OCI-LY1 (cell line): ENCODE measurements around the gene CXADR.

Experiments
- H2AFZ ChIP-seq: fragments of 200-600 bp; sonication (generic), shearing (Covaris generic); 2 replicates; pipeline ENCODE4 v1.6.0; 2014; ENCODE audit warnings: antibody characterized with exemption, mild to moderate bottlenecking, low read length
- H3F3A ChIP-seq: fragments of 200-600 bp; sonication (generic), shearing (Covaris generic); 2 replicates; pipeline ENCODE4 v1.6.0; 2014; ENCODE audit warnings: mild to moderate bottlenecking, antibody characterized with exemption, low read length, moderate library complexity; ENCODE audit not compliant: insufficient read depth
- H3K27ac ChIP-seq: fragments of 200-600 bp; sonication (generic); 2 replicates; pipeline ENCODE4 v1.5.1; 2014; ENCODE audit warnings: low read length, mixed run types, mild to moderate bottlenecking, low read depth; ENCODE audit not compliant: poor library complexity, severe bottlenecking
- H3K27me3 ChIP-seq: fragments of 200-600 bp; sonication (generic); 2 replicates; pipeline ENCODE4 v1.6.0; 2014; ENCODE audit warnings: antibody characterized with exemption, mild to moderate bottlenecking, low read length, moderate library complexity; ENCODE audit not compliant: insufficient read depth
- H3K36me3 ChIP-seq: fragments of 200-600 bp; sonication (generic); 2 replicates; pipeline ENCODE4 v1.6.1; 2014; ENCODE audit warnings: mild to moderate bottlenecking, antibody characterized with exemption, low read length, moderate library complexity, mixed read lengths; ENCODE audit not compliant: insufficient read depth
- H3K4me1 ChIP-seq: fragments of 200-600 bp; sonication (generic); 2 replicates; pipeline ENCODE4 v1.5.1; 2014; ENCODE audit warnings: mild to moderate bottlenecking, low read length, moderate library complexity; ENCODE audit not compliant: insufficient read depth, severe bottlenecking
- H3K4me2 ChIP-seq: fragments of 200-600 bp; sonication (generic), shearing (Covaris generic); 2 replicates; pipeline ENCODE4 v1.6.1; 2014; ENCODE audit warnings: low read length
- H3K4me3 ChIP-seq: fragments of 200-600 bp; sonication (generic); 2 replicates; pipeline ENCODE4 v1.5.1; 2014; ENCODE audit warnings: low read length, low read depth, mild to moderate bottlenecking, mixed read lengths; ENCODE audit not compliant: poor library complexity, severe bottlenecking
- H3K79me2 ChIP-seq: fragments of 200-600 bp; shearing (Covaris generic); 2 replicates; pipeline ENCODE4 v1.6.1; 2016; ENCODE audit warnings: mixed run types, low read length, mixed read lengths; ENCODE audit not compliant: insufficient read depth
- H3K9ac ChIP-seq: fragments of 200-600 bp; sonication (generic), shearing (Covaris generic); 2 replicates; pipeline ENCODE4 v1.6.1; 2014; ENCODE audit warnings: mild to moderate bottlenecking, low read length, mixed read lengths
- H3K9me2 ChIP-seq: fragments of 200-600 bp; sonication (generic), shearing (Covaris generic); 2 replicates; pipeline ENCODE4 v1.6.1; 2014; ENCODE audit warnings: low read depth, mild to moderate bottlenecking, low read length, mixed read lengths
- H3K9me3 ChIP-seq: fragments of 200-600 bp; shearing (Covaris generic); 2 replicates; pipeline ENCODE4 v1.6.1; 2014; ENCODE audit warnings: low read length, mixed read lengths
- H4K20me1 ChIP-seq: fragments of 200-600 bp; sonication (generic), shearing (Covaris generic); 2 replicates; pipeline ENCODE4 v1.6.0; 2016; ENCODE audit warnings: mild to moderate bottlenecking, low read length; ENCODE audit not compliant: insufficient read depth
- EZH2 ChIP-seq: fragments of 200-600 bp; sonication (generic), shearing (Covaris generic); IDR thresholded peaks from 2 replicates; pipeline ENCODE4 v1.8.0; 2017; ENCODE audit warnings: borderline replicate concordance, mixed run types, mild to moderate bottlenecking, antibody characterized with exemption, low read length, moderate library complexity, mixed read lengths
- TF ChIP-seq, protein P1 (sequence below): fragments of 200-600 bp; sonication (generic), shearing (Covaris generic); IDR thresholded peaks from 2 replicates; pipeline ENCODE4 v1.5.1; 2017; ENCODE audit warnings: mild to moderate bottlenecking, antibody characterized with exemption, low read length, moderate library complexity, mixed read lengths

Gene CXADR

GRCh38 chr21:17640821-17641220, 128.0 kb downstream of the CXADR start:
- Histone ChIP-seq H3K9ac (no peak overlapping the region), H3K4me1 (no peaks in the 10 kb centered on the region), H3K9me3 (no peaks in the 10 kb centered on the region), H3K9me2 (no peaks in the 10 kb centered on the region), H2AFZ (no peak overlapping the region), H3F3A (no peaks in the 10 kb centered on the region), H3K27me3 (no peaks in the 10 kb centered on the region), H3K27ac (no peak overlapping the region), H3K36me3 (no peaks in the 10 kb centered on the region), H3K4me2 (no peak overlapping the region), H3K4me3 (no peak overlapping the region), H3K79me2 (no peaks in the 10 kb centered on the region), H4K20me1 (no peaks in the 10 kb centered on the region)
- TF ChIP-seq, protein P1, sequence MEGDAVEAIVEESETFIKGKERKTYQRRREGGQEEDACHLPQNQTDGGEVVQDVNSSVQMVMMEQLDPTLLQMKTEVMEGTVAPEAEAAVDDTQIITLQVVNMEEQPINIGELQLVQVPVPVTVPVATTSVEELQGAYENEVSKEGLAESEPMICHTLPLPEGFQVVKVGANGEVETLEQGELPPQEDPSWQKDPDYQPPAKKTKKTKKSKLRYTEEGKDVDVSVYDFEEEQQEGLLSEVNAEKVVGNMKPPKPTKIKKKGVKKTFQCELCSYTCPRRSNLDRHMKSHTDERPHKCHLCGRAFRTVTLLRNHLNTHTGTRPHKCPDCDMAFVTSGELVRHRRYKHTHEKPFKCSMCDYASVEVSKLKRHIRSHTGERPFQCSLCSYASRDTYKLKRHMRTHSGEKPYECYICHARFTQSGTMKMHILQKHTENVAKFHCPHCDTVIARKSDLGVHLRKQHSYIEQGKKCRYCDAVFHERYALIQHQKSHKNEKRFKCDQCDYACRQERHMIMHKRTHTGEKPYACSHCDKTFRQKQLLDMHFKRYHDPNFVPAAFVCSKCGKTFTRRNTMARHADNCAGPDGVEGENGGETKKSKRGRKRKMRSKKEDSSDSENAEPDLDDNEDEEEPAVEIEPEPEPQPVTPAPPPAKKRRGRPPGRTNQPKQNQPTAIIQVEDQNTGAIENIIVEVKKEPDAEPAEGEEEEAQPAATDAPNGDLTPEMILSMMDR, result no peak
- no peak for TF ChIP-seq EZH2
